Stimulated activated CD4-positive, alpha-beta T cell treated with anti-CD3 and anti-CD28 coated beads, TNF-alpha, amount 100 ng/mL, for 1 hour (primary cell): ENCODE results near the gene PTPRK.

Experiments used
- DNase-seq, 3 donors: peaks; one replicate each; pipeline ENCODE4 v3.0.0-alpha.2; 2020; ENCODE audit warnings: low read depth in 3 of 3, low spot score in 1 of 3

PTPRK gene

GRCh38 chr6:127969701-127970100, 550.7 kb downstream of the PTPRK start:
- DNase-seq: no peak

GRCh38 chr6:127968394-127968793, 552.0 kb downstream of the PTPRK start:
- no peak for DNase-seq

DNA sequence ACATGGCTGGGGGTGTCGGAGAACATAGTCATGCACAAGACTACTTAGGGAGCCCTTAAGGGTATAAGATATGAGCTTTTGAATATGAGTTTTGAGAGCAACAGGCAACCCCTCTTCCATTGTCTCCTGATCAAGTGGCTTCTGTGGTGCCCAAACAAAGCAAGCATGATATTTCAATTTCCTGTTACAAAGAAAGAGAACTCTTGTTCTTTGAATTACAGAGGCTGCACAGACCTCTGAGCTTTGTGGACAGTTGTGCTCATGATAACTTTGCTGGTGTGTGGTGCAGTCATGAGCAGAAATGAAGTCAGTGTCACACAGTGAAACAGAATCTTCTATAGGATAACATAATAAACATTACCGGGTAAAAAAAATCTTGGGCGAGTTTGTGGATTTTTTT, 552.7 kb downstream of the PTPRK start:
- no peak for DNase-seq

DNA sequence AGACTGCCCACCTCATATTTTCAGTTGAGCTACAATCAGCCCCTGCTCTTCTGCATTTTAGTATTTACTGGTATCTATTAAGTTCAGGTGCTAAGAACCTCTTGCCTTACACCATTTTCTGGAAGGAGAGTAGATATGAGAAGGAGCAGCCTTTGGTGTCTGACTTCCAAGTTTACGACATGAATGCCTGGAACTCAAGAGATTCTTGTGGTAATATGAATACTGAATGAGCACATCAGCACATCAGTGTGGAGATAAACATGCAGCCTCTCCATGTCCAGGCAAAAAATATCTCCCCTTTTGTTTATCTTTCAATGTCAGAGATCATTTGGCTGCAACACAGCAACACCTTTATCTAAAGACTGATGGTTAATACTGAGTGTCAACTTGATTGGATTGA, 553.8 kb downstream of the PTPRK start:
- no peak for DNase-seq

DNA sequence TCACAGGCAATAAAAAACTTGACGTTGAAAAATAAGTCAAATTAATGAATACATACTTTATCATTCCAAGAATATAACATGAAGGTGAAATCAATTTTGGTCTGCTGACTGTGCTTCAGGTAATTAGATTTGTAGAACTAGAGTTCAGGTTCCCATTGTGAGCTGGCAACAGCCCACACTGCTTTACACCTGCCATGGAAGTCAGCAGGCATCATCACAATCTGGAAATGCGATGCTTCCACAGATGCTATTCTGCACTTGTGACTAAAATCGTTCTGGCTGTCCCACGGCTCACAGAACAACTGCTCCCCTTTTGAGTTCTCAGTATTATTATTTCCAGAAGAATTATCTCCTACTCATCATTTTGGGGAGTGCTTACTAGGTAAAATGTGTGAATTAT, 556.9 kb downstream of the PTPRK start:
- DNase-seq: no peak

- DNase-seq: no peak
These were observed 560.5 kb downstream of the PTPRK start for GRCh38 chr6:127959869-127960268.

DNA sequence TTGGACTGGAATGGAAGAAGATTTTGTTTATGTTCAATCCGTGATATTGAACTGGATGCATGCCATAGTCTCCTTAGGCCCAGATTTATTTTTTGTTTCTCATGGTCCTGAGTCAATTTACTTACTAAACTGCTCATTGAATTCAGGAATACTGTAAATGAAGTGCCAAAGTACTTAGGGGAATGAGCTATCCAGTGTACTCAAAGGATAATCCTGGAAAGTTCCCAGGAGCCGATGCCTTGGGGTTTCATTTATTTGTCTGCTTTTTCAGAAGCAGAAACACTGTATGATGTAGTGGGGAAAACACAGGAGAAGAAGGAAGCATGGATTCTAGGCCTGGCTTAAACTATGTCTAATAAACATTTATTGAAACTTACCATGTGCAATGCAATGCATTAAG, 563.4 kb downstream of the PTPRK start:
- DNase-seq: no peak

DNA sequence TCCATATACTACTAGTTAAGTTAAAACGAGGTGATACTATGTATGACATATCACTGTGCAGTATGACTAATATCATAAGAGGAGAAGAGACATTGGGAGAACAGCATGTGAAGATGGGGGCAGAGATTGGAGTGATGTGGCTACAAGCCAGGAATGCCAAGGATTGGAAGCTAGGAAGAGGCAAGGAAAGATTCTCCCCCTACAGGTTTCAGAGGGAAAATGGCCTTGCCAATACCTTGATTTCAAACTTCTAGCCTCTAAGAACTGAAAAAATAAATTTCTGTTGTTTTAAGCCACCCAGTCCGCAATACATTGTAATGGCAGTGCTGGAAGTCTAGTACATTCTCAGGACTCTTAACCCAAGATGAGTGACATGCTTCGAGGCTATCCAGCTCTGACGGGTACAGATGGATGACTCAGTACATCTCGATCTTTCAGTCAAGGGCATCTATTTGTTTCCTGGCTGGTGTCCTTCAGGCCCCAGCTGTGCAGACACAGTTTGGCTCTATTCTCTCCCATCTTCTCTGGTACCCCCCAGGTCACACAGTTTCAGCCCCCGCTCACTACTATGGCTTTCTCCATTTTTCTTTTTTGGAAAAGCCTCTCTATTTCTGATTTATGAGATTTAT, 564.0 kb downstream of the PTPRK start:
- no peak for DNase-seq

GRCh38 chr6:127954082-127954481, 566.3 kb downstream of the PTPRK start:
- no peak for DNase-seq

DNA sequence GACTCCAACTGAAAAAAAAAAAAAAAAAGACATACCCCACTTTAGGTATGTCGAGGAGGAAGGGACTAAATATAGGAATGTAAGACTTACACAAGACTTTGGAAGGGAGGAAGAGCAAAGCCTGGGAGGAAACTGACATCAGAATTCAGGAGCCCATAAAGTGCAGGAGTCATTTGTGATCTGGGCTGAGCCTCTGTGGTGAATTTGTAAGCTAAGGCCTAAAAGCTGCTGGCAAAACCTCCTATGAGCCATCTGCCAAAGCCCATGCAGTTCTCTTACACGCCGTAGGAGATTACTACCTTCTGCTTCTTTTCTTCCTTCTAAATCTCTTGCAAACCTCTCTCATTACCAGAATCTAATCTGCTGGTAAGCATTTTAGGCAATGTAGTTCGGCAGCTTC, 567.6 kb downstream of the PTPRK start:
- DNase-seq: no peak

- no peak for DNase-seq
These were observed 568.2 kb downstream of the PTPRK start for GRCh38 chr6:127952176-127952575.

GRCh38 chr6:127951172-127951917, 569.1 kb downstream of the PTPRK start:
- DNase-seq: no peak

- no peak for DNase-seq
These were observed 569.7 kb downstream of the PTPRK start for GRCh38 chr6:127950566-127951145.

- DNase-seq: no peak
These were observed 571.1 kb downstream of the PTPRK start for GRCh38 chr6:127949251-127949650.

GRCh38 chr6:127946388-127946787, 574.0 kb downstream of the PTPRK start:
- DNase-seq: no peak

DNA sequence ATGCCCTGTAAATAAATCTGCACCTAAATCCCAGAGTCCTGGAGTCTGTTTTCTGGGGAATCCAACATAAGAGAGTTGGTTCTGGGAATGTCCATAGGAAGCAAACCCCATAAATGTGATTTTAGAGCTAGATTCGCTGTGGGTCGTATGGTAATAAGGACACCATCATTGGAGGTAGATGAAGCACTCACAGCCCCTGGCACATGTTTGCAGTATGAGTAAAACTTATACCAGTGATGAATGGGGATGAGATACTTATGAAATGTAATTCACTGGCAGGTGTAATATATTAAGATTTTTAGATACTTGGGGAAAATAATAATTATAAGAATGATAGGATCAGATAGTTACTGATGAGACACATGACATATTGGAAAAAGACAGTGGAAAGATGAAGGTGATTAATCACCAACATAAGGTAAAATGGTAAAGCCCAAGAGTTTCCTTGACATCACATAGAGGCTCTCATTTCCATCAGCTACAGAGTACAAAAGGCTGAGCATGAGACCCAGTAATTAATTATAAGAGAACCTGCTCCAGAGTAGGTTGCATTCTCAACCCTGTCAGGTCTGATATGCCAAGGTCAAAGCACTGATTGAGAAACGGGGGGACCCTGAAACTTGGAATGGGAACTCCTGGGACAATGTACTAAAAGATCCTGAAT, 574.8 kb downstream of the PTPRK start:
- DNase-seq: no peak

DNA sequence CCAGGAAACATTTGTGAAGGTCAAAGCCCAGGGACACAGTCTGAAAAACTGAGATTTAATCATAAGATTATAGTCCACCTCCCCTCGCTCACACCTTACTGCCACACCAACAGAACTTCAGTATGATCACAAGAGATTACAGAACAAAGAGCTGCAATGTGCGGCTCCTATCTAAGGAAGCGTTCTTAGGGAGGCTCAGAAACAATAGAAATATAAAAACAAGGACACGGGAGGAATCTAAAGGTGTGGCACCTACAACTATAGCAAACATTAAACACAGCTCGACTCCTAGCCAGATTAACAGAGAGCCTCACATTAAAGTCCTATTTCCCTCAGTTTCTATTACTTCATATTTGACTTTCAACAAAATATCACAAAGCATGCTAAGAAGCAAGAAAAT, 579.2 kb downstream of the PTPRK start:
- DNase-seq: no peak

GRCh38 chr6:127939442-127940066, 580.8 kb downstream of the PTPRK start:
- DNase-seq: no peak

DNA sequence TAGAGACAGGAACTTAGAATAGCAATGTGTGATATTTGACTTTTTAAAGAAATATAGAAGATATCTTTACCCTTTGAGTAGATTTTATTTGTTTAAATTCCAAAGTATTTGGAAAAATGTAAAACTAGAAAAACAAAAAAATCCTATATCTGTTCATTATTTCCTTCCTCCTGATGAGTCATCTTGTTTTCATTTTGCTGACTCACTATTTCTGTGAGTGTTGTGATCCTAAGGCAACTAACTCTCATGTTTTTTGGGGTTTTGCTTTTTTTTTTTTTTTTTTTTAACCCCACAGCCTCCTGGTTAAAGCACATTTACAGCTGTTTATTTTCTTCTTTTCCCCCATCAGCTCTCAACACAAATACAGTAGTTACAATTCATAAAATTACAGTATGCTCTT, 581.7 kb downstream of the PTPRK start:
- no peak for DNase-seq

DNA sequence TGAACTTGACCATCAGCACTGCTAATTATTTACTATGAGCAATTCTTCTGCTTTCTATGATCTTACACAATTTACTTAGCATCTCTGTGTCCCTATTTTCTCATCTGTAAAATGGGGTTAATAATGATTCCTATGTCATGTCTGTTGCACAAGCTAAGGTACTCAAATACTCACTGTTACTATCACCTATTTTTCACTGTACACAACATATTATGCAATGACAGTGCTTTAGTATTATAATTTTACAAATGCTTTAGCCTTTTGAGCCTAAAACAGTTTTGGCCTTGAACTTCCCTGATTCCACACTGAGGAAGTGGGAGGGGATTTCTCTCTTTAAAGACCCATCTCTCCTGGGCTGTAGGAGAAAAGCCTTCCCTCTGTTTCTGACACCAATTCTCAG, 582.7 kb downstream of the PTPRK start:
- DNase-seq: no peak

- DNase-seq: no peak
These were observed 583.3 kb downstream of the PTPRK start for GRCh38 chr6:127937102-127937501.

DNA sequence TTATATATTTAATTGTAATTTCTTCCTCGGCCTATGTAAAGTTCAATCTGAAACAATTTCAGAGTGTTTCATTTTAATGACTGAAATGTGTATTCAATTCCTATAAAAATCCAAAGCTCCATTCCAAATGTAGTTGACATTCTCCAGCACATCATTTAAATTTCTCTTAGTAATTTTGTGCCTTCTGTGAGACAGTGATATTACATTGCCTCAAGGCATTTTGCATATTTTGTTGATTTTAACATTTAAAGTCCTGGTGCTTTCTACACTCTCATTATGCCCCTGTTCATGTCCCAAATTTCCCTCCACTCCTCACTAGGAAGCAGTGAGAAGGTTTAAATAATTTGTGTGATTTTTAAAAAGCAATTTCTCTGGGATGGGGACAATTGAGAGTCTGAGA, 585.4 kb downstream of the PTPRK start:
- no peak for DNase-seq
